Choroid plexus epithelial cell (primary cell): ENCODE results near the gene MOK.
A peak's percentile ranks its signal among the peaks of the same experiment; 100 is the strongest.

ENCODE experiments used
- DNase-seq: peaks from one replicate; pipeline ENCODE4 v3.0.0-alpha.2; 2010; ENCODE audit warnings: low read depth
- H3K4me3 ChIP-seq: 2 replicates; pipeline ENCODE4 v1.5.1; 2011; ENCODE audit warnings: low read depth, mild to moderate bottlenecking, control low read depth, low read length, moderate library complexity
- CTCF ChIP-seq: conservative IDR thresholded peaks from 2 replicates; pipeline ENCODE4 v1.5.1; 2011; ENCODE audit warnings: low read depth, mild to moderate bottlenecking, control low read depth, inconsistent platforms, low read length, moderate library complexity

MOK gene

GRCh38 chr14:102218688-102219087 is 86.3 kb downstream of the MOK start:
- TF ChIP-seq CTCF: no peak
- no peak for DNase-seq
- H3K4me3 ChIP-seq: no peak overlapping the region

GRCh38 chr14:102217987-102218421 is 87.0 kb downstream of the MOK start:
- DNase-seq: no peak
- no peak overlapping the region for H3K4me3 ChIP-seq

GRCh38 chr14:102217399-102217798 is 87.6 kb downstream of the MOK start:
- H3K4me3 ChIP-seq: no peak overlapping the region
- no peak for DNase-seq
- TF ChIP-seq CTCF: no peak

More at GRCh38 chr14:102217987-102218421, 87.0 kb downstream of the MOK start:
- no peak for TF ChIP-seq CTCF

- no peak for TF ChIP-seq CTCF
- no peak overlapping the region for H3K4me3 ChIP-seq
- DNase-seq: peak; percentile 60
These were observed 89.3 kb downstream of the MOK start for GRCh38 chr14:102215576-102216250.

- DNase-seq: no peak
- no peak for TF ChIP-seq CTCF
- H3K4me3 ChIP-seq: no peak overlapping the region
These were observed 89.9 kb downstream of the MOK start for GRCh38 chr14:102215071-102215470.

- no peak overlapping the region for H3K4me3 ChIP-seq
- TF ChIP-seq CTCF: peak; percentile 26
- DNase-seq: no peak
These were observed 90.8 kb downstream of the MOK start for GRCh38 chr14:102213984-102214658.

GRCh38 chr14:102213470-102213869 is 91.5 kb downstream of the MOK start:
- TF ChIP-seq CTCF: no peak
- H3K4me3 ChIP-seq: no peak overlapping the region
- no peak for DNase-seq
